Stomach (tissue), 9 donors: Measurements from ENCODE around the gene BRF1. TPM values are rescaled to one million over a fixed set of nuclear protein-coding genes. Genes with fewer than 3 reads are reported as not detected.

Experiments
- DNase-seq, 2 donors: peaks; one replicate each; pipeline versions ENCODE4 v3.0.0 to v3.0.0-alpha.2; 2013 to 2019
- H3K27ac ChIP-seq, 5 donors: fragments of 200-600 bp in 4 of 5; sonication (generic) in 4 of 5; one replicate each; pipeline ENCODE4 v1.5.1; 2013 to 2019; ENCODE audit warnings: mild to moderate bottlenecking in 1 of 5, moderate library complexity in 1 of 5
- H3K27me3 ChIP-seq, 3 donors: fragments of 200-600 bp; sonication (generic); one replicate each; pipeline ENCODE4 v1.5.1; 2017 to 2019; ENCODE audit warnings: mixed run types in 1 of 3
- H3K36me3 ChIP-seq, 4 donors: fragments of 200-600 bp; sonication (generic); 1 replicate in 3 of 4; 2 replicates in 1 of 4; pipeline ENCODE4 v1.5.1; 2016 to 2019
- H3K4me1 ChIP-seq, 4 donors: fragments of 200-600 bp; sonication (generic); one replicate each; pipeline ENCODE4 v1.5.1; 2016 to 2019
- H3K4me3 ChIP-seq, 4 donors: fragments of 200-600 bp; sonication (generic) in 3 of 4; one replicate each; pipeline ENCODE4 v1.5.1; 2016 to 2019; ENCODE audit warnings: mild to moderate bottlenecking in 1 of 4
- H3K9me3 ChIP-seq, 4 donors: fragments of 200-600 bp; sonication (generic); one replicate each; pipeline ENCODE4 v1.5.1; 2016 to 2019
- EP300 ChIP-seq: sonication (generic); formaldehyde crosslinking; IDR thresholded peaks from one replicate; pipeline ENCODE4 v1.6.1; 2017; ENCODE audit warnings: antibody characterized with exemption
- POLR2A ChIP-seq, 4 donors: fragments of 450-650 bp; IDR thresholded peaks; one replicate each; pipeline ENCODE4 v1.6.1; 2016; ENCODE audit warnings: antibody characterized with exemption in 4 of 4, control low read depth in 2 of 4, mild to moderate bottlenecking in 1 of 4, moderate library complexity in 1 of 4
- POLR2AphosphoS5 ChIP-seq, 3 donors: sonication (generic); formaldehyde crosslinking; IDR thresholded peaks; one replicate each; pipeline ENCODE4 v1.6.1; 2016; ENCODE audit warnings: antibody characterized with exemption in 3 of 3
- WGBS, 5 donors: extraction: QIAGEN DNeasy Blood & Tissue Kit in 3 of 5; methylation state at CpG; one replicate each; pipeline versions ENCODE4 v1.1.5 to v1.1.7; 2013 to 2018; 5-methylcytosine and 5-hydroxymethylcytosine counted together
- intact Hi-C: fragments of 100-400 bp; cut with DNase I; formaldehyde crosslinking; loops from one replicate; pipeline ENCODE4 v1.15.1; 2023; ENCODE audit warnings: low total_unique reads
- polyA plus RNA-seq, 3 donors: library from polyadenylated mRNA; stranded (reverse); fragments of 200-250 nt; gene quantifications; one replicate each; pipeline ENCODE4 v1.2.3, GENCODE V29; 2013
- total RNA-seq, 5 donors: library from RNA; depleted of rRNA; stranded (reverse); fragments of >200 nt; gene quantifications; one replicate each; pipeline versions ENCODE4 v1.1.0 to v1.2.3, GENCODE V29; 2014 to 2016
- TF ChIP-seq, protein P1 (sequence below), 7 experiments: fragments of 450-650 bp in 4 of 7; fragments of 200-600 bp in 3 of 7; sonication (generic) in 3 of 7; IDR thresholded peaks; one replicate each; pipeline ENCODE4 v1.5.1; 2016 to 2019; ENCODE audit warnings: antibody characterized with exemption in 7 of 7, control low read depth in 2 of 7, mild to moderate bottlenecking in 1 of 7
- donor health status: healthy with polysubstance abuse.
- donor health status: Bipolar disorder and iron deficiency.
- donor health status: healthy.

Gene BRF1
- total and polyA plus RNA-seq, 8 donors, result 9.2 to 141 (median 33.9) TPM

DNA sequence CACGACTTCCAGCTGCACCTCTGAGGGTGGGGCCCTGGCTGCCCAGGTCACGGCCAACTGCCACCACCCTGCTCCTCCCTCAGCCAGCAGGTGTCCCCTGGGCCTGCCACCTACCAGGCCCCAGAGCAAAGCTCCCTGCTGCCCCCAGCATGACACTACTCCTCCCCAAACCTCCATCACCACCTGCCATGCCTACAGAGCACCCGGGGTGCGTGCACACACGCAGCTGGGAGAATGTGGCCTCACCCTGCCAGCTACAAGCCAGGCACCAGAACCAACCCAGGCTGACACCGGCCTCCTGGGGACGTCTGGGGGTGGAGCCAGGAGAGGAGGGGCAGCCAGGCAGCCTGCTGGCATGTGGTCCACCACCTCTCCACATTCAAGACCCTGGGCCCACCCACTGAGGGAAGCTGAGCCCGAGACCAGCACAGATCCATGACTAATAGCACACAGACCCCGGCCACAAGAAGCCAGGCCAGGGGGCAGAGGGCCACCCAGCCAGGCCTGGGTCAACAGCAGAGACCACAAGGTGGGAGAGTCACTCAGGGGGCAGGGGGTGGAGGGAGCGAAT lies 135.6 kb downstream of the BRF1 start:
- intact Hi-C loops, result no loop called here
- 53 to 68% (median 60%) methylated on average over 1 to 10 of the region's 10 CpGs for WGBS, 5 donors
- no peaks in the 10 kb centered on the region for H3K9me3 ChIP-seq
- TF ChIP-seq POLR2A (IDR thresholded peaks at IDR 0.05) (no peak), POLR2AphosphoS5 (IDR thresholded peaks at IDR 0.05) (no peak), EP300 (no peak)
- TF ChIP-seq, protein P1, sequence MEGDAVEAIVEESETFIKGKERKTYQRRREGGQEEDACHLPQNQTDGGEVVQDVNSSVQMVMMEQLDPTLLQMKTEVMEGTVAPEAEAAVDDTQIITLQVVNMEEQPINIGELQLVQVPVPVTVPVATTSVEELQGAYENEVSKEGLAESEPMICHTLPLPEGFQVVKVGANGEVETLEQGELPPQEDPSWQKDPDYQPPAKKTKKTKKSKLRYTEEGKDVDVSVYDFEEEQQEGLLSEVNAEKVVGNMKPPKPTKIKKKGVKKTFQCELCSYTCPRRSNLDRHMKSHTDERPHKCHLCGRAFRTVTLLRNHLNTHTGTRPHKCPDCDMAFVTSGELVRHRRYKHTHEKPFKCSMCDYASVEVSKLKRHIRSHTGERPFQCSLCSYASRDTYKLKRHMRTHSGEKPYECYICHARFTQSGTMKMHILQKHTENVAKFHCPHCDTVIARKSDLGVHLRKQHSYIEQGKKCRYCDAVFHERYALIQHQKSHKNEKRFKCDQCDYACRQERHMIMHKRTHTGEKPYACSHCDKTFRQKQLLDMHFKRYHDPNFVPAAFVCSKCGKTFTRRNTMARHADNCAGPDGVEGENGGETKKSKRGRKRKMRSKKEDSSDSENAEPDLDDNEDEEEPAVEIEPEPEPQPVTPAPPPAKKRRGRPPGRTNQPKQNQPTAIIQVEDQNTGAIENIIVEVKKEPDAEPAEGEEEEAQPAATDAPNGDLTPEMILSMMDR (IDR thresholded peaks at IDR 0.05), result no peak
- no peak for DNase-seq
- peaks cover 18 to 42% (median 34%) of the 10 kb centered on the region in 4 donors for H3K4me1 ChIP-seq
- no peak overlapping the region for H3K27ac ChIP-seq
- H3K4me3 ChIP-seq, result no peak overlapping the region
- peaks cover 0 to 64% (median 17%) of the 10 kb centered on the region in 3 donors for H3K27me3 ChIP-seq
- H3K36me3 ChIP-seq, result no peaks in the 10 kb centered on the region

DNA sequence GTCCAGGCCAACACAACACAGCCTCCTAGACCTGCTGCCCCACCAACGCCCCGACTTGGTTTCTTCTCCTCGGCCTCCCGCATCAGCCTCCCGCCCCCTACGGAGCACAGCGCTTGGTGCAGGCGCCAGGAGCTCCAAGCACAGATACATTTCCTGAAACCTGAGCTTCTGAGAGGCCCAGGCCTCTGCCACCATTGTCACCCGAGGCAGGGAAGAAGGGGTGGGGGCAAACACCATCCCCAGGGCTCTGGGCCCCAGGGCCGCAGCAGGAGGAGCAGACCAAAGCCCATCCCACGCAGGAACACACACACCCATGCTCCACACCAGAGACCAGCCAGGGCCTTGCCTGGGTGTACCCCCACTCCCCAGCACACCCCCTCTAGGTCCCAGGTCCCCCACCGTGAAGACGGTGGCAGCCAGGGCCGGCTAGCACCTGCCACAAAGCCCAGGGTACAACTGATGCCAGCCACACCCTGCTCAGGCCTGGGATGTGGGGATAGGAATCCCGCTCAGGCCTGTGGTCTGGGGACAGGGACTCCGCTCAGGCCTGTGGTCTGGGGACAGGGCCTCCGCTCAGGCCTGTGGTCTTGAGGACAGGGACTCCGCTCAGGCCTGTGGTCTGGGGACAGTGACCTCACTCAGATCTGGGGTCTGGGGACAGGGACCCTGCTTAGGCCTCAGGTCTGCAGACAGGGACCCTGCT lies 137.6 kb downstream of the BRF1 start:
- no peaks in the 10 kb centered on the region for H3K9me3 ChIP-seq
- DNase-seq, result no peak
- H3K4me1 ChIP-seq, result peaks cover 10 to 27% (median 21%) of the 10 kb centered on the region in 4 donors
- no peak overlapping the region for H3K4me3 ChIP-seq
- 83 to 89% (median 88%) methylated on average over 12 to 18 of the region's 18 CpGs for WGBS, 5 donors
- H3K36me3 ChIP-seq, result no peaks in the 10 kb centered on the region
- TF ChIP-seq POLR2A (IDR thresholded peaks at IDR 0.05), result no peak
- no peak for TF ChIP-seq POLR2AphosphoS5 (IDR thresholded peaks at IDR 0.05)
- H3K27ac ChIP-seq, result no peak overlapping the region
- intact Hi-C loops, result no loop called here
- peaks cover 0 to 47% (median 14%) of the 10 kb centered on the region in 3 donors for H3K27me3 ChIP-seq

DNA sequence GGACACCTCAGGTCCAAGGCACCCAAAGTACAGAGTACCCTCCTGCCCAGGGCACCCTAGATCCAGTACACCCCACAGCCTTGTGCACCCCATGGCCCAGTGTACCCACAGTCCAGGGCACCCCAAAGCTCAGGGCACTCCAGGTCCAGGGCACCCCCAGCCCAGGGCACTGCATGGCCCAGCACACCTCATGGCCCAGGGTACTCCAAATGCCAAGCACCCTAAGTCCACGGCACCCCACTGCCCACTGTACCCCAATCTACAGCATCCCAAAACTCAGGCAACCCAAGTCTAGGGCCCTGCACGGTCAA lies 138.2 kb downstream of the BRF1 start:
- Histone ChIP-seq H3K4me1 (peaks cover 7 to 23% (median 17%) of the 10 kb centered on the region in 4 donors), H3K27me3 (peaks cover 0 to 43% (median 11%) of the 10 kb centered on the region in 3 donors), H3K4me3 (no peak overlapping the region), H3K27ac (no peak overlapping the region), H3K36me3 (no peaks in the 10 kb centered on the region), H3K9me3 (no peaks in the 10 kb centered on the region)
- intact Hi-C loops, result no loop called here
- no peak for DNase-seq
- WGBS, 5 donors, result 87 to 100% (median 94%) methylated on average over 2 of the region's 2 CpGs; no CpG with 5 or more reads in 1 of the 5 donors
- TF ChIP-seq EP300, result no peak
- TF ChIP-seq POLR2AphosphoS5 (IDR thresholded peaks at IDR 0.05), result no peak
- TF ChIP-seq POLR2A (IDR thresholded peaks at IDR 0.05), result no peak
- TF ChIP-seq, protein P1 (IDR thresholded peaks at IDR 0.05), result no peak

DNA sequence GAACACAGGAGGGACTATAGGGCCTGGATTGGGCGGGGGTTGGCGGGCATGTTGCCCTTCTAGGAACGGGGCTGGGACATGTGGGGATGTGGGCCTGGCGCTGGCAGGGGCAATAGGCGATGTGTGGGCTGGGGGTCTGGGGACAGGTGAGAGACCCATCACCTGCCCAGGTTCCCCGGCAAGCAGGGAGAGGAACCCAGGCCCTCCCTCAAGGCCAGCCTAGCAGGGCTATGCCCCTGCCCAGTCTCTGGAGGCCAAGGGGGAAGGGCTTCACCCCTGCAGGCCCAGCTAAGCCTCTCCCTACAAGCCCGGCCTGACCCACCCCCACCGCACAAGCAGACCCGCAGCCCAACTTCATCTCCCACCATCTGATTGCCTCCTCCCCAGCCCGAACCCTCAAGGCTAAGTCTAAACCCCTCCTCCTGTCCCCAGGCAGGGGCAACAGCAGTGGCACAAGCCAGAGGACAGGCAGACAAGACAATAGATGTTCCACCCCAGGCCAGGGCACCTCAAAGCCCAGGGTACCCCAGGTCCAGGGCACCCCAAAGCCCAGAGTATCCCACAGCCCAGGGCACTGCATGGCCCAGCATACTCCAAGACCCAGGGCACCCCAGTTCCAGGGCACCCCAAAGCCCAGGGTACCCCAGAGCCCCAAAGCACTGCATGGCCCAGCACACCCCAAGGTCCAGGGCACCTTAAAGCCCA lies 138.7 kb downstream of the BRF1 start:
- WGBS, 5 donors, result 83 to 94% (median 85%) methylated on average over 8 to 10 of the region's 10 CpGs
- no peak for DNase-seq
- intact Hi-C loops, result no loop called here
- no peak overlapping the region for H3K4me3 ChIP-seq
- peaks cover 2 to 19% (median 14%) of the 10 kb centered on the region in 4 donors for H3K4me1 ChIP-seq
- peaks cover 0 to 38% (median 9%) of the 10 kb centered on the region in 3 donors for H3K27me3 ChIP-seq
- H3K9me3 ChIP-seq, result no peaks in the 10 kb centered on the region
- H3K36me3 ChIP-seq, result no peaks in the 10 kb centered on the region
- no peak overlapping the region for H3K27ac ChIP-seq
- TF ChIP-seq POLR2AphosphoS5 (IDR thresholded peaks at IDR 0.05) (no peak), POLR2A (IDR thresholded peaks at IDR 0.05) (no peak), EP300 (no peak)
- TF ChIP-seq, protein P1 (IDR thresholded peaks at IDR 0.05), result no peak
